ENCODE results near the gene PCNX1.
"Not testable (repeated sequence)": the region's sequence is repeated elsewhere in the genome, so short reads cannot be mapped to it uniquely, and the experiment has no call there.

Gene PCNX1

GRCh38 chr14:70920608-70921007 is 13.3 kb downstream of the PCNX1 start:
- H3K4me3 ChIP-seq (ENCODE audit: low read length): no peak overlapping the region
- no peak overlapping the region for H3K9ac ChIP-seq (ENCODE audit: low read depth, low read length)
- H3K9me3 ChIP-seq (replicated peaks; ENCODE audit: low read length): no peaks in the 10 kb centered on the region
- H3K4me2 ChIP-seq (ENCODE audit: low read length): no peak overlapping the region
- H3K36me3 ChIP-seq (ENCODE audit: insufficient read depth, low read length): peaks cover 6% of the 10 kb centered on the region
- peaks cover 43% of the 10 kb centered on the region for H3K4me1 ChIP-seq (ENCODE audit: control insufficient read depth, insufficient read depth, low read length)
- H3K27me3 ChIP-seq (ENCODE audit: control insufficient read depth, insufficient read depth, low read length): no peaks in the 10 kb centered on the region

GRCh38 chr14:70921669-70922068 is 14.4 kb downstream of the PCNX1 start:
- Histone ChIP-seq H3K4me3 (ENCODE audit: low read length) (no peak overlapping the region), H3K27me3 (ENCODE audit: control insufficient read depth, insufficient read depth, low read length) (no peaks in the 10 kb centered on the region), H3K36me3 (ENCODE audit: insufficient read depth, low read length) (peaks cover 6% of the 10 kb centered on the region), H3K4me2 (ENCODE audit: low read length) (no peak overlapping the region), H3K9ac (ENCODE audit: low read depth, low read length) (no peak overlapping the region), H3K4me1 (ENCODE audit: control insufficient read depth, insufficient read depth, low read length) (peaks cover 33% of the 10 kb centered on the region), H3K9me3 (replicated peaks; ENCODE audit: low read length) (no peaks in the 10 kb centered on the region)

GRCh38 chr14:70924521-70924920 is 17.3 kb downstream of the PCNX1 start:
- Histone ChIP-seq H3K27me3 (ENCODE audit: control insufficient read depth, insufficient read depth, low read length) (no peaks in the 10 kb centered on the region), H3K4me3 (ENCODE audit: low read length) (no peak overlapping the region), H3K9ac (ENCODE audit: low read depth, low read length) (no peak overlapping the region), H3K9me3 (replicated peaks; ENCODE audit: low read length) (no peaks in the 10 kb centered on the region), H3K36me3 (ENCODE audit: insufficient read depth, low read length) (no peaks in the 10 kb centered on the region), H3K4me2 (ENCODE audit: low read length) (no peak overlapping the region), H3K4me1 (ENCODE audit: control insufficient read depth, insufficient read depth, low read length) (peaks cover 25% of the 10 kb centered on the region)

- H3K36me3 ChIP-seq (ENCODE audit: insufficient read depth, low read length): no peaks in the 10 kb centered on the region
- no peaks in the 10 kb centered on the region for H3K9me3 ChIP-seq (replicated peaks; ENCODE audit: low read length)
- peaks cover 8% of the 10 kb centered on the region for H3K4me1 ChIP-seq (ENCODE audit: control insufficient read depth, insufficient read depth, low read length)
- H3K4me3 ChIP-seq (ENCODE audit: low read length): no peak overlapping the region
- no peaks in the 10 kb centered on the region for H3K27me3 ChIP-seq (ENCODE audit: control insufficient read depth, insufficient read depth, low read length)
- no peak overlapping the region for H3K9ac ChIP-seq (ENCODE audit: low read depth, low read length)
- H3K4me2 ChIP-seq (ENCODE audit: low read length): no peak overlapping the region
Observed at GRCh38 chr14:70926235-70926830, 19.1 kb downstream of the PCNX1 start.

GRCh38 chr14:70931008-70931407 is 23.7 kb downstream of the PCNX1 start:
- H3K4me1 ChIP-seq (ENCODE audit: control insufficient read depth, insufficient read depth, low read length): peaks cover 21% of the 10 kb centered on the region
- no peak overlapping the region for H3K4me3 ChIP-seq (ENCODE audit: low read length)
- no peak overlapping the region for H3K9ac ChIP-seq (ENCODE audit: low read depth, low read length)
- H3K4me2 ChIP-seq (ENCODE audit: low read length): no peak overlapping the region
- H3K36me3 ChIP-seq (ENCODE audit: insufficient read depth, low read length): no peaks in the 10 kb centered on the region
- H3K9me3 ChIP-seq (replicated peaks; ENCODE audit: low read length): no peaks in the 10 kb centered on the region
- no peaks in the 10 kb centered on the region for H3K27me3 ChIP-seq (ENCODE audit: control insufficient read depth, insufficient read depth, low read length)

GRCh38 chr14:70934084-70934483 is 26.8 kb downstream of the PCNX1 start:
- H3K9ac ChIP-seq (ENCODE audit: low read depth, low read length): no peak overlapping the region
- H3K4me1 ChIP-seq (ENCODE audit: control insufficient read depth, insufficient read depth, low read length): peaks cover 21% of the 10 kb centered on the region
- H3K36me3 ChIP-seq (ENCODE audit: insufficient read depth, low read length): no peaks in the 10 kb centered on the region
- no peaks in the 10 kb centered on the region for H3K27me3 ChIP-seq (ENCODE audit: control insufficient read depth, insufficient read depth, low read length)
- H3K4me3 ChIP-seq (ENCODE audit: low read length): no peak overlapping the region
- H3K9me3 ChIP-seq (replicated peaks; ENCODE audit: low read length): no peaks in the 10 kb centered on the region
- peak overlapping the region; percentile 59 for H3K4me2 ChIP-seq (ENCODE audit: low read length)

GRCh38 chr14:70934502-70935134 is 27.4 kb downstream of the PCNX1 start:
- peak overlapping the region; percentile 31 for H3K4me3 ChIP-seq (ENCODE audit: low read length)
- no peaks in the 10 kb centered on the region for H3K27me3 ChIP-seq (ENCODE audit: control insufficient read depth, insufficient read depth, low read length)
- H3K9ac ChIP-seq (ENCODE audit: low read depth, low read length): peak overlapping the region; percentile 24
- H3K4me1 ChIP-seq (ENCODE audit: control insufficient read depth, insufficient read depth, low read length): peaks cover 21% of the 10 kb centered on the region
- H3K9me3 ChIP-seq (replicated peaks; ENCODE audit: low read length): no peaks in the 10 kb centered on the region
- no peaks in the 10 kb centered on the region for H3K36me3 ChIP-seq (ENCODE audit: insufficient read depth, low read length)
- peak overlapping the region; percentile 59 for H3K4me2 ChIP-seq (ENCODE audit: low read length)

GRCh38 chr14:70935135-70935534 is 27.9 kb downstream of the PCNX1 start:
- Histone ChIP-seq H3K36me3 (ENCODE audit: insufficient read depth, low read length) (no peaks in the 10 kb centered on the region), H3K4me2 (ENCODE audit: low read length) (peak overlapping the region; percentile 59), H3K9me3 (replicated peaks; ENCODE audit: low read length) (no peaks in the 10 kb centered on the region), H3K9ac (ENCODE audit: low read depth, low read length) (peak overlapping the region; percentile 24), H3K4me3 (ENCODE audit: low read length) (peak overlapping the region; percentile 31), H3K4me1 (ENCODE audit: control insufficient read depth, insufficient read depth, low read length) (peaks cover 21% of the 10 kb centered on the region), H3K27me3 (ENCODE audit: control insufficient read depth, insufficient read depth, low read length) (no peaks in the 10 kb centered on the region)

GRCh38 chr14:70939693-70940092 is 32.4 kb downstream of the PCNX1 start:
- not testable (repeated sequence) for H3K27me3 ChIP-seq (ENCODE audit: control insufficient read depth, insufficient read depth, low read length); H3K9ac ChIP-seq (ENCODE audit: low read depth, low read length); H3K4me2 ChIP-seq (ENCODE audit: low read length); H3K9me3 ChIP-seq (replicated peaks; ENCODE audit: low read length); H3K4me1 ChIP-seq (ENCODE audit: control insufficient read depth, insufficient read depth, low read length); H3K4me3 ChIP-seq (ENCODE audit: low read length); H3K36me3 ChIP-seq (ENCODE audit: insufficient read depth, low read length)

GRCh38 chr14:70941637-70942341 is 34.5 kb downstream of the PCNX1 start:
- H3K4me2 ChIP-seq (ENCODE audit: low read length); H3K27me3 ChIP-seq (ENCODE audit: control insufficient read depth, insufficient read depth, low read length); H3K36me3 ChIP-seq (ENCODE audit: insufficient read depth, low read length); H3K4me3 ChIP-seq (ENCODE audit: low read length); H3K9me3 ChIP-seq (replicated peaks; ENCODE audit: low read length); H3K9ac ChIP-seq (ENCODE audit: low read depth, low read length); H3K4me1 ChIP-seq (ENCODE audit: control insufficient read depth, insufficient read depth, low read length): not testable (repeated sequence)

GRCh38 chr14:70942342-70942706 is 35.1 kb downstream of the PCNX1 start:
- Histone ChIP-seq H3K9me3 (replicated peaks; ENCODE audit: low read length) (no peaks in the 10 kb centered on the region), H3K36me3 (ENCODE audit: insufficient read depth, low read length) (peaks cover 8% of the 10 kb centered on the region), H3K27me3 (ENCODE audit: control insufficient read depth, insufficient read depth, low read length) (no peaks in the 10 kb centered on the region), H3K4me1 (ENCODE audit: control insufficient read depth, insufficient read depth, low read length) (no peaks in the 10 kb centered on the region), H3K4me2 (ENCODE audit: low read length) (no peak overlapping the region), H3K4me3 (ENCODE audit: low read length) (no peak overlapping the region), H3K9ac (ENCODE audit: low read depth, low read length) (no peak overlapping the region)

- H3K4me2 ChIP-seq (ENCODE audit: low read length); H3K4me1 ChIP-seq (ENCODE audit: control insufficient read depth, insufficient read depth, low read length); H3K27me3 ChIP-seq (ENCODE audit: control insufficient read depth, insufficient read depth, low read length); H3K9ac ChIP-seq (ENCODE audit: low read depth, low read length); H3K9me3 ChIP-seq (replicated peaks; ENCODE audit: low read length); H3K4me3 ChIP-seq (ENCODE audit: low read length): not testable (repeated sequence)
- H3K36me3 ChIP-seq (ENCODE audit: insufficient read depth, low read length): peaks cover 12% of the 10 kb centered on the region
Observed at GRCh38 chr14:70942721-70943120, 35.5 kb downstream of the PCNX1 start.

All from skeletal muscle satellite cell (primary cell).